Gastrocnemius medialis (tissue), 4 donors: ENCODE data around the gene NUBPL.

Experiments
- CTCF ChIP-seq, 5 experiments: fragments of 450-650 bp in 3 of 5; fragments of 200-600 bp in 2 of 5; sonication (generic) in 2 of 5; IDR thresholded peaks in 4 of 5; conservative IDR thresholded peaks in 1 of 5; 1 replicate in 4 of 5; 2 replicates in 1 of 5; pipeline ENCODE4 v1.5.1; 2016 to 2019; ENCODE audit warnings: antibody characterized with exemption in 5 of 5, mild to moderate bottlenecking in 3 of 5, moderate library complexity in 3 of 5
- POLR2A ChIP-seq, 2 donors: fragments of 450-650 bp; IDR thresholded peaks; one replicate each; pipeline ENCODE4 v1.6.1; 2017; ENCODE audit warnings: antibody characterized with exemption in 2 of 2, mild to moderate bottlenecking in 2 of 2, moderate library complexity in 2 of 2

DNA sequence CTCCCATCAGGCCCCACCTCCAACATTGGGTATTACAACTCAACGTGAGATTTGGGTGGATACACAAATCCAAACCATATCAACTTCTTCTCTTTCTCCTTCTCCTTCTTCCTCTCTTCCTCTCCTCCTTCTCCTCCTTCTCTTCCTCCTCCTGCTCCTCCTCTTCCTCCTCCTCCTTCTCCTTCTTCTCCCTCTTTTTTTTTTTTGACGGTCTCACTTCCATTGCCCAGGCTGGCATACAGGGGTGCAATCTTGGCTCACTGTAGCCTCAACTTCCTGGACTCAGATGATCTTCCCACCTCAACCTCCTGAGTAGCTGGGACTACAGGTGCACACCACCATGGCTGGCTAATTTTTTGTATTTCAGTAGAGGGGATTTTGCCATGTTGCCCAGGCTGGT lies 11.4 kb upstream of the NUBPL start:
- TF ChIP-seq CTCF (IDR thresholded peaks at IDR 0.05 in 4 of 5, conservative IDR thresholded peaks at IDR 0.05 in 1 of 5) (no peak), POLR2A (IDR thresholded peaks at IDR 0.05) (no peak)
